GM19238 (cell line): Measurements from ENCODE around the gene MTM1.

Source experiments
- DNase-seq: peaks from one replicate; pipeline ENCODE4 v3.0.0; 2011; ENCODE audit warnings: low spot score; ENCODE audit not compliant: insufficient read length

The MTM1 gene

GRCh38 chrX:150548684-150549083 is 19.7 kb upstream of the MTM1 start:
- no peak for DNase-seq

DNA sequence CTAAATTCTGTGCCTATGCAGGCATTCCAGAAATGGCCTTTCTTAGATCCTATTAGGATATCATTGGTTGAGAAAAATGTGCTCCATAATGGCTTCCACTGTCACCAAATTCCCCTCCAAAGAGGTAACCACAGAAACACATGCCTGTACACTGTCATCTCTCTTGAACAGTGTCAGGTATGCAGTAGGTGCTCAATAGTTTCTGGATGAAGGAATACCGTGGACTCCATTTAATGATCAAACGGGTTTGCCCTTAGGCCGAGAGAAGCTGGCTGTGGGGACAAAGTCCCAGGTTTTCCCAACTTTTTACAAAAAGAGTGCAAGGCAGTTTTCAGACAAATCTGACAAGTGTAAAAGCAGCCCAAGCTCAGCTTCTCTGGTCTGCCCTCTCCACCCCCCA is 16.5 kb upstream of the MTM1 start:
- no peak for DNase-seq

DNA sequence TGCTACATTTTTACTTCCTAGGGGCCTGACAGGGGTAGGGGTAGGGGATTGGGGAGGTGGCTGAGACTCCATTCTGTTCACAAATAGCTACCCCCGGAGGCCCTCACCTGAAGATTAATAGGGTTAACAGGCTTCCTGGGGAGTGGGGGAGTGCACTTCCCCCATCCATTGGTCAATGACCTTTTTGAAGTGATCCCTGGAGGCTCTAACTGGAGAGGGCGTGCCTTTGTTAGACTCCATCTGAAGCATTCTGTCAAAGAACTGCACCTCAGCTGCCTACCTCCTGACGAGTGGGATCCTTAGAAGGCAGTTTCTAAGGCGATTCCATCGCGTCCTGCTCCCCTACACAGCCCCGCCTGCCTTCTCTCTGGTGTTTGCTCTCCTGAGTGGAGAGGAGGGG is 10.0 kb upstream of the MTM1 start:
- no peak for DNase-seq

GRCh38 chrX:150564838-150565237 is 3.6 kb upstream of the MTM1 start:
- no peak for DNase-seq

DNA sequence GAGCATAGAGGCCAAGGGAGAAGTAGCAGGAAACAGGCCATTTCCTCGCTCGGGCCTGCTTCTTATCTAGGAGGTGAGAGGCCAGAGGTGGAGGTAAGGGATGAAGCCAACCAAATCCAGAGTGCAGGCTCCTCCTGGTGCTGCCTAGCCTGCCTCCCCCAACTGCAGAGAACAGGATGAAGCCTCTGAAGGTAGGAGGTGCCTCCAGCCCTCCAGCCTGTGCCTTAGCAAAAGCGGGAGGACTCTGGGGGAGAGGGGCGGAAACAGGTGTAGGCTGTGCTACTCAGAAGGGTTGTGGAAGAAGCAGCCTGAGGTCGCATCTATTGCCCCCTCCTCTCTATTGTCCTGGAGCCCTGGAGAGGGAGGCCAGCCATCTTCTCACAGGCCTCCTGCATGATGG is 2.9 kb upstream of the MTM1 start:
- no peak for DNase-seq

GRCh38 chrX:150566734-150567182 is 1.7 kb upstream of the MTM1 start:
- DNase-seq, result no peak

- DNase-seq, result no peak
Measured at GRCh38 chrX:150567645-150568319, 639 bp upstream of the MTM1 start.

DNA sequence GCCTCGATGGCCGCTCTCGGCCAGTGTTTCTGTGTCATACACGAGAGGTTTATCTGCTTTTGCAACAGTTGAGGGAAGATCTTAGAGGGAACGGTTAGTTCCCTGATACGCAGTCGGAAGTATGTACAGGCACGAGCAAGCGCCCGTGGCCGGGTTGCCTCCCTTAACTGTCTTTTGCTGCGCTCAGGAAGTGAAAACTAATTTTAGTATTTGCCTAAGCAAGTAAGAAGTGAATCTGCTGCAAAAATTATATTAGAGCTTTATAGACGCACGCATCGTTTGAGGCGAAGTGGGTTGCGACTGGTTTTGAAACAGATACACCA is 695 bp downstream of the MTM1 start:
- no peak for DNase-seq

DNA sequence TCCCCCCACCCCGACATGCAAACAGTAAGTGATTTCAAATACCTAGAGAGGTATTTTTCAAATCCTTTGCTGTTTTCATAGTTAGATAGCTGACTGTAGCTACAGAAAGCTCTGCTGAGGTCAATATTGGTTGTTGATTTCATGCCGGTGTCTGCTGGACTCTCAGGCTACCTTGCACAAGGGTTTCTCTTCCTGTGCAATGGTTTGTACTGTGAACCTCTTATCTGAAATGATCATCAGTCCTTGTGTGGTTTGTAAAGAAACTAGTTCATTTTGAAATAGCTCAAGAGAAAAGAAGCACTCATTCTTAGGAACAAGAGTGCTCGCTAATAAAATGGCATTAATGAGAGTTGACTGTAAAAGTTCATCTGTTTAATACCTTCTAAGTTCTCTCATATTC is 2.1 kb downstream of the MTM1 start:
- no peak for DNase-seq

- no peak for DNase-seq
Measured at GRCh38 chrX:150572206-150572605, 3.8 kb downstream of the MTM1 start.

DNA sequence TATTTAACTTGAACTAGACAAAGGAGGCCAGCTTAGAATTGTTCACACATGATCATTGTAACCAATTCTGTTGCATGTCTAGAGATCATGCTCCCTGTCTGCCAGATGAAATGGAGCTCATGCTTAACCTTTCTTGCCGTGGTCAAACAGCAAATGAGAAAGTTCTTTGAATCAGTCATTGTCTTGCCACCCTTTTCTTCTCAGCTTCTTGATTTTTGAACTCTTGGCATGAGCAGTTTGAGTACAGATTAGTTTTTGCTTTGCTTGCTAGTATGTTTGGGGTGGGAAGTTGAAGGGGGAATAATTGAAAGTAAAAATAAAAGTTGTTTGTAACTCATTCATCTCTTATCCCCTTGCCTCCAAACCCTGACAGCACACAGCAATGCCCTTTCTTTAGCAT is 4.7 kb downstream of the MTM1 start:
- no peak for DNase-seq

- no peak for DNase-seq
Measured at GRCh38 chrX:150573702-150574101, 5.3 kb downstream of the MTM1 start.

GRCh38 chrX:150574559-150575418 is 6.4 kb downstream of the MTM1 start:
- no peak for DNase-seq

- no peak for DNase-seq
Measured at GRCh38 chrX:150575419-150575814, 7.0 kb downstream of the MTM1 start.

- no peak for DNase-seq
Measured at GRCh38 chrX:150577174-150577573, 8.8 kb downstream of the MTM1 start.

GRCh38 chrX:150581093-150581775 is 12.8 kb downstream of the MTM1 start:
- DNase-seq, result no peak

DNA sequence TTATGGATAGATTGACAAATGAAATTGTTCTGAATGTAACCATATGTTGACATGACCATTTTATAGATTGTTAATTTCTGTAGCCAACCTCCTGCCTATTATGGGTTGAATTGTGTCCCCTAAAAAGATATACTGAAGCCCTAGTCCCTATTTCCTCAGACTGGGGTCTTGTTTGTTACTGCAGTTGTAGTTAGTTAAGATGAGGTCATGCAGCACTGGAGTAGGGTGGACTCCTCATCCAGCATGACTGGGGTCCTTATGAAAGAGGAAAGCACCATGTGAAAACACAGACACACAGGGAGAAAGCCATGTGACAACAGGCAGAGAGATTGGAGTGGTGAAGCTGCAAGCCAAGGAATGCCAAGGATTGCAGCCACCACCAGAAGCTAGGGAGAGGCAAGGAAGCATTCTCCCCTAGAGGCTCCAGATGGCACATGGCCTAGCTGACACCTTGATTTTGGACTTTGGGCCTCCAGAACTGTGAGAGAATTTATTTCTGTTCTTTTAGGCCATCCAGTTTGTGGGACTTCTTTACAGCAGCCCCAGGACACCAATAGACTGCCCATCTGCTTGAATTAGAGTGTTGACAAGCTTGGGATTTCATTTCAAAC is 14.0 kb downstream of the MTM1 start:
- DNase-seq, result no peak

DNA sequence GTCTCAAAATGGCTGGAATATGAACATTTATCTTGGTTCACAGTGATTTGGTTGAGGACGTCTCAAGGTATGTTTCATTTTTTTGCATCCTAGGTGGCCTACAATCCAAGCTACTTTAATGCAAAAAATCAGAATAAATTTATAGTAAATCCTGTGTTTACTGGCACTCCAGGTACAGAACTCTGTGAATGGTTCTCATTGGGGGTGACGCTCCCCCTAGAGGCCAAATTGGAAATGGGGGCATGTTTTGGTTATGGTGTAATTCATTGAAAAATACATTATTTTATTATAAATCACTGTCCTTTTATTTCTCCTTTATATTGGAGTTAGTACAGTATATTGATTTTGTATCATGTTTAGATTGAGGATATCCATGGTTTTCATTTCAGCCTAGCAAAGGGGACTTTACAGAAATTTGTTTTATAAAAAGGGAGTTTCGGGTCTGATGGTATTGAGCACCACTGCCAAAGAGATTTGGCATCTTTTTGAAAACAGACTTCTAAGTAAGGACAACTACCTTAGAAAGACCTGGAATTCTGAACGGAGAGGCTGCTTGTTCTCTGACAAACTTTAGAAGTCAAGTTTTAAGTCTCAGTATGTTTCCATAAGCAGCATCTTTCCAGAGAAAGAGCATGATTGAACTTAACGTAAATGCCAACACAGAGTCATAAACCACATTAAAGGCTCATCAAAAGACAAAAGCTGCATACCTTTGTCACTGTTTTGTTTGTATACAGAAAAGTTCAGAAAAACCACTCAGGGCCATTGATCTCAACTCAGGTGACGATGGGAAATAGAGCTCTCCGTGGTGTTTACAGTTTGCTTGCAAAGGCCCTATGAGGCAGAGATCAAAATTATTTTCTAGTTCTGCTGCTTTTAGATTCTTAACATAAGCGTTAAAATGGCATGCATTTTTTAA is 19.4 kb downstream of the MTM1 start:
- no peak for DNase-seq

DNA sequence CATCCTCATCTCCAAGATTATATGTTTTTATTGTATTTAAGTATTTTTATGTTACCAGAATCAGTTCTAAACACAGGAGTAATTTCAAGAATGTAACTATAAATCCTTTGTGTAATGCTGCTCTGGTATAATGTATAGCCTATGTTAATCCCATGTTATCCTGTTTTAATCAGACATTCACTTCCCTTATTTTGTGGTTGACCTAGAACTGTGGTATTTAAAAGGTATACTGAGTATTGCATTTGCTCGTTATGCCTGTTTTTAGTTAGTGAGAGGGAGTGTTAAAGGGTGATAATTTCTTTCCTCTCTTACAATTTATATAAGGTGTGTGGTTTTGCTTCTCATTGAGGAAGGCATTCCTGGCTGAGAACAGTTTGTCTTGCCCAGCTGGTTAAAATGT is 26.2 kb downstream of the MTM1 start:
- no peak for DNase-seq

- DNase-seq, result no peak
Measured at GRCh38 chrX:150599226-150599625, 30.8 kb downstream of the MTM1 start.

DNA sequence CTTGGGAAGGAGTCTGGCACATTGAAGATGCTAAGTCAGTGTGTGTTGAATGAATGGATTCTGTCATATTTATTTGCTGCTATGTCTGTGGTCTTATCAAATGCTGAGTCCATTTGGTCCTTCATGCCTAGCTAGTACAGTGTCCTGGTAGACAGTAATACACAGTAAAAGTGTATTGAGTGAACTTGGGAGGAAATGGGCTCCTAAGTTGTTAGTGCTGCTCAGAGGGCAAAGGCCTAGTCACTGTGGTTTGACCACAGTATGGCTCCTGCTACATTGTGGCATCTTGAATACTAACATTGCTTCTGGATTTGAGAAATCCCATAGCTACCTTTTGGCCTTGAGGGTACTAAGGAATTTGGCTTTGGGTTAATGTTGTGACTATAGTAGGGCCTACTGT is 33.9 kb downstream of the MTM1 start:
- no peak for DNase-seq
